ENCODE data around the gene ARAP1. TPM values are rescaled to one million over a fixed set of nuclear protein-coding genes. Genes with fewer than 3 reads are reported as not detected.

The ARAP1 gene
- polyA plus RNA-seq, 1 donor from 2014 or later = 3.5 TPM

- Histone ChIP-seq H3K4me2 (ENCODE audit: low read length) (no peak overlapping the region), H3K79me2 (replicated peaks; ENCODE audit: insufficient read depth, low read length) (no peaks in the 10 kb centered on the region), H3K9ac (ENCODE audit: low read length) (no peak overlapping the region), H3K36me3 (ENCODE audit: insufficient read depth, low read length) (no peaks in the 10 kb centered on the region), H3K9me2 (ENCODE audit: insufficient read depth, low read length) (no peaks in the 10 kb centered on the region), H4K20me1 (ENCODE audit: insufficient read depth) (no peaks in the 10 kb centered on the region), H3K4me3 (ENCODE audit: low read length) (no peak overlapping the region), H3K27me3 (ENCODE audit: insufficient read depth, low read depth, low read length) (no peaks in the 10 kb centered on the region), H2AFZ (ENCODE audit: low read depth, low read length) (no peak overlapping the region), H3K9me3 (ENCODE audit: low read length) (no peaks in the 10 kb centered on the region), H3F3A (ENCODE audit: insufficient read depth, low read length, poor library complexity, severe bottlenecking) (no peaks in the 10 kb centered on the region), H3K27ac (ENCODE audit: low read length) (no peak overlapping the region)
- no peak for TF ChIP-seq EZH2 (IDR thresholded peaks at IDR 0.05; ENCODE audit: borderline replicate concordance, insufficient read depth, low read length, poor library complexity, severe bottlenecking)
- TF ChIP-seq, protein P1, sequence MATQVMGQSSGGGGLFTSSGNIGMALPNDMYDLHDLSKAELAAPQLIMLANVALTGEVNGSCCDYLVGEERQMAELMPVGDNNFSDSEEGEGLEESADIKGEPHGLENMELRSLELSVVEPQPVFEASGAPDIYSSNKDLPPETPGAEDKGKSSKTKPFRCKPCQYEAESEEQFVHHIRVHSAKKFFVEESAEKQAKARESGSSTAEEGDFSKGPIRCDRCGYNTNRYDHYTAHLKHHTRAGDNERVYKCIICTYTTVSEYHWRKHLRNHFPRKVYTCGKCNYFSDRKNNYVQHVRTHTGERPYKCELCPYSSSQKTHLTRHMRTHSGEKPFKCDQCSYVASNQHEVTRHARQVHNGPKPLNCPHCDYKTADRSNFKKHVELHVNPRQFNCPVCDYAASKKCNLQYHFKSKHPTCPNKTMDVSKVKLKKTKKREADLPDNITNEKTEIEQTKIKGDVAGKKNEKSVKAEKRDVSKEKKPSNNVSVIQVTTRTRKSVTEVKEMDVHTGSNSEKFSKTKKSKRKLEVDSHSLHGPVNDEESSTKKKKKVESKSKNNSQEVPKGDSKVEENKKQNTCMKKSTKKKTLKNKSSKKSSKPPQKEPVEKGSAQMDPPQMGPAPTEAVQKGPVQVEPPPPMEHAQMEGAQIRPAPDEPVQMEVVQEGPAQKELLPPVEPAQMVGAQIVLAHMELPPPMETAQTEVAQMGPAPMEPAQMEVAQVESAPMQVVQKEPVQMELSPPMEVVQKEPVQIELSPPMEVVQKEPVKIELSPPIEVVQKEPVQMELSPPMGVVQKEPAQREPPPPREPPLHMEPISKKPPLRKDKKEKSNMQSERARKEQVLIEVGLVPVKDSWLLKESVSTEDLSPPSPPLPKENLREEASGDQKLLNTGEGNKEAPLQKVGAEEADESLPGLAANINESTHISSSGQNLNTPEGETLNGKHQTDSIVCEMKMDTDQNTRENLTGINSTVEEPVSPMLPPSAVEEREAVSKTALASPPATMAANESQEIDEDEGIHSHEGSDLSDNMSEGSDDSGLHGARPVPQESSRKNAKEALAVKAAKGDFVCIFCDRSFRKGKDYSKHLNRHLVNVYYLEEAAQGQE (IDR thresholded peaks at IDR 0.05; ENCODE audit: borderline replicate concordance) = no peak
These were observed 50.7 kb downstream of the ARAP1 start for GRCh38 chr11:72701466-72701865.

GRCh38 chr11:72700146-72700545 is 52.1 kb downstream of the ARAP1 start:
- no peaks in the 10 kb centered on the region for H3K9me3 ChIP-seq (ENCODE audit: low read length)
- TF ChIP-seq MXI1 (conservative IDR thresholded peaks at IDR 0.05; ENCODE audit: poor library complexity, severe bottlenecking) = no peak

DNA sequence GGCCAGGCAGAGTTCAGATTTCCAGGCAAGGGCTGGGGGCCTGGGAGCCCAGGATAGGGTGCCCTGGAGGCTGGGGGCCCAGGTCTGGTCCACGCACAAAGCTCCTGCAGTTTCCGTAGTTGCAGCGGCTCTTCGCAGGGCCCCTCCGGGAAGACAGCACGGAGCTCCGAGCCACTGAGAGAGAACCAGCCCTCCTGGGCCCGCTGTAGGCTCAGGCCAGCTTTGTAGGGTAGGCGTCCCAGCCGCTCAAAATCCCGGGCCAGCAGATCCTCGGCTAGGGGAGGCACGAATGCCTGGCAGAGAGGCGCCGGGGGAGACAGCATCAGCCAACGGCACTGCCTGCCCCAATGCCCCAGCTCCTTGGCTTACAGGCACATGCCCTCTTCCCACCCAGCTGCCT is 54.4 kb downstream of the ARAP1 start:
- no peaks in the 10 kb centered on the region for H3K36me3 ChIP-seq (ENCODE audit: insufficient read depth, low read length)
- no peak overlapping the region for H2AFZ ChIP-seq (ENCODE audit: low read depth, low read length)
- H3K9me3 ChIP-seq (ENCODE audit: low read length) = no peaks in the 10 kb centered on the region
- no peak overlapping the region for H3K4me3 ChIP-seq (ENCODE audit: low read length)
- no peaks in the 10 kb centered on the region for H3K27me3 ChIP-seq (ENCODE audit: insufficient read depth, low read depth, low read length)
- H3K4me2 ChIP-seq (ENCODE audit: low read length) = no peak overlapping the region
- no peak overlapping the region for H3K9ac ChIP-seq (ENCODE audit: low read length)
- no peaks in the 10 kb centered on the region for H3K9me2 ChIP-seq (ENCODE audit: insufficient read depth, low read length)
- H3F3A ChIP-seq (ENCODE audit: insufficient read depth, low read length, poor library complexity, severe bottlenecking) = no peaks in the 10 kb centered on the region
- H3K27ac ChIP-seq (ENCODE audit: low read length) = no peak overlapping the region
- TF ChIP-seq, protein P1 (IDR thresholded peaks at IDR 0.05; ENCODE audit: borderline replicate concordance) = no peak
- no peak for TF ChIP-seq EZH2 (IDR thresholded peaks at IDR 0.05; ENCODE audit: borderline replicate concordance, insufficient read depth, low read length, poor library complexity, severe bottlenecking)
- TF ChIP-seq RAD21 (conservative IDR thresholded peaks at IDR 0.05) = no peak
- TF ChIP-seq TAF1 (IDR thresholded peaks at IDR 0.05; ENCODE audit: low read depth) = no peak
- TF ChIP-seq MXI1 (conservative IDR thresholded peaks at IDR 0.05; ENCODE audit: poor library complexity, severe bottlenecking) = no peak
- no peak for TF ChIP-seq POLR2AphosphoS5 (IDR thresholded peaks at IDR 0.05)
- TF ChIP-seq CTCF (IDR thresholded peaks at IDR 0.05; ENCODE audit: poor library complexity, severe bottlenecking) = no peak
- no peak for TF ChIP-seq EP300 (conservative IDR thresholded peaks at IDR 0.05; ENCODE audit: poor library complexity, severe bottlenecking)
- no peak for TF ChIP-seq SMC3 (conservative IDR thresholded peaks at IDR 0.05; ENCODE audit: poor library complexity)
- no peaks in the 10 kb centered on the region for H3K79me2 ChIP-seq (replicated peaks; ENCODE audit: insufficient read depth, low read length)
- H4K20me1 ChIP-seq (ENCODE audit: insufficient read depth) = no peaks in the 10 kb centered on the region

More at GRCh38 chr11:72700146-72700545, 52.1 kb downstream of the ARAP1 start:
- Histone ChIP-seq H3K4me3 (ENCODE audit: low read length) (no peak overlapping the region), H3K4me2 (ENCODE audit: low read length) (no peak overlapping the region), H2AFZ (ENCODE audit: low read depth, low read length) (no peak overlapping the region), H3F3A (ENCODE audit: insufficient read depth, low read length, poor library complexity, severe bottlenecking) (no peaks in the 10 kb centered on the region), H3K27me3 (ENCODE audit: insufficient read depth, low read depth, low read length) (no peaks in the 10 kb centered on the region), H3K79me2 (replicated peaks; ENCODE audit: insufficient read depth, low read length) (no peaks in the 10 kb centered on the region), H3K9me2 (ENCODE audit: insufficient read depth, low read length) (no peaks in the 10 kb centered on the region), H3K27ac (ENCODE audit: low read length) (no peak overlapping the region), H3K36me3 (ENCODE audit: insufficient read depth, low read length) (no peaks in the 10 kb centered on the region), H3K9ac (ENCODE audit: low read length) (no peak overlapping the region), H4K20me1 (ENCODE audit: insufficient read depth) (no peaks in the 10 kb centered on the region)

Measured in neural cell (in vitro differentiated cells).